ENCODE data around the gene DERL3. TPM values are rescaled to one million over a fixed set of nuclear protein-coding genes. Genes with fewer than 3 reads are reported as not detected.
A peak's percentile ranks its signal among the peaks of the same experiment; 100 is the strongest.

DERL3 gene
- total RNA-seq, 1 donor, result 6.7 TPM

GRCh38 chr22:23847991-23848864 lies 9.4 kb upstream of the DERL3 start:
- no peak for DNase-seq (ENCODE audit: low read depth in 2 of 3, low spot score in 2 of 3)

- no peak for DNase-seq (ENCODE audit: low read depth in 2 of 3, low spot score in 2 of 3)
Observed at GRCh38 chr22:23847310-23847920, 8.6 kb upstream of the DERL3 start.

- no peak for DNase-seq (ENCODE audit: low read depth in 2 of 3, low spot score in 2 of 3)
Observed at GRCh38 chr22:23846081-23846469, 7.3 kb upstream of the DERL3 start.

GRCh38 chr22:23845265-23846080 lies 6.7 kb upstream of the DERL3 start:
- DNase-seq (ENCODE audit: low read depth in 2 of 3, low spot score in 2 of 3), result no peak

GRCh38 chr22:23844739-23845202 lies 6.0 kb upstream of the DERL3 start:
- DNase-seq (ENCODE audit: low read depth in 2 of 3, low spot score in 2 of 3), result no peak

- DNase-seq (ENCODE audit: low read depth in 2 of 3, low spot score in 2 of 3), result no peak
Observed at GRCh38 chr22:23842599-23842998, 3.8 kb upstream of the DERL3 start.

- DNase-seq (ENCODE audit: low read depth in 2 of 3, low spot score in 2 of 3), result no peak
Observed at GRCh38 chr22:23841736-23842445, 3.1 kb upstream of the DERL3 start.

- no peak for DNase-seq (ENCODE audit: low read depth in 2 of 3, low spot score in 2 of 3)
Observed at GRCh38 chr22:23841292-23841691, 2.5 kb upstream of the DERL3 start.

GRCh38 chr22:23840026-23840425 lies 1.2 kb upstream of the DERL3 start:
- DNase-seq (ENCODE audit: low read depth in 2 of 3, low spot score in 2 of 3), result no peak

- peak in 1 of 3 donors; percentile 66 for DNase-seq (ENCODE audit: low read depth in 2 of 3, low spot score in 2 of 3)
Observed at GRCh38 chr22:23837911-23838680, 710 bp downstream of the DERL3 start.

GRCh38 chr22:23837496-23837859 lies 1.3 kb downstream of the DERL3 start:
- DNase-seq (ENCODE audit: low read depth in 2 of 3, low spot score in 2 of 3), result no peak

- no peak for DNase-seq (ENCODE audit: low read depth in 2 of 3, low spot score in 2 of 3)
Observed at GRCh38 chr22:23836692-23837495, 1.9 kb downstream of the DERL3 start.

- DNase-seq (ENCODE audit: low read depth in 2 of 3, low spot score in 2 of 3), result no peak
Observed at GRCh38 chr22:23836281-23836680, 2.5 kb downstream of the DERL3 start.

- DNase-seq (ENCODE audit: low read depth in 2 of 3, low spot score in 2 of 3), result no peak
Observed at GRCh38 chr22:23835484-23836144, 3.2 kb downstream of the DERL3 start.

- DNase-seq (ENCODE audit: low read depth in 2 of 3, low spot score in 2 of 3), result no peak
Observed at GRCh38 chr22:23834793-23835483, 3.9 kb downstream of the DERL3 start.

- DNase-seq (ENCODE audit: low read depth in 2 of 3, low spot score in 2 of 3), result no peak
Observed at GRCh38 chr22:23834406-23834792, 4.4 kb downstream of the DERL3 start.

GRCh38 chr22:23833911-23834317 lies 4.9 kb downstream of the DERL3 start:
- no peak for DNase-seq (ENCODE audit: low read depth in 2 of 3, low spot score in 2 of 3)

Measured in hematopoietic multipotent progenitor cell (in vitro differentiated cells).